ENCODE data around the gene GARIN1A. TPM values are rescaled to one million over a fixed set of nuclear protein-coding genes. Genes with fewer than 3 reads are reported as not detected.

GARIN1A gene
- total RNA-seq, 1 experiment from 2014 or later: not detected

DNA sequence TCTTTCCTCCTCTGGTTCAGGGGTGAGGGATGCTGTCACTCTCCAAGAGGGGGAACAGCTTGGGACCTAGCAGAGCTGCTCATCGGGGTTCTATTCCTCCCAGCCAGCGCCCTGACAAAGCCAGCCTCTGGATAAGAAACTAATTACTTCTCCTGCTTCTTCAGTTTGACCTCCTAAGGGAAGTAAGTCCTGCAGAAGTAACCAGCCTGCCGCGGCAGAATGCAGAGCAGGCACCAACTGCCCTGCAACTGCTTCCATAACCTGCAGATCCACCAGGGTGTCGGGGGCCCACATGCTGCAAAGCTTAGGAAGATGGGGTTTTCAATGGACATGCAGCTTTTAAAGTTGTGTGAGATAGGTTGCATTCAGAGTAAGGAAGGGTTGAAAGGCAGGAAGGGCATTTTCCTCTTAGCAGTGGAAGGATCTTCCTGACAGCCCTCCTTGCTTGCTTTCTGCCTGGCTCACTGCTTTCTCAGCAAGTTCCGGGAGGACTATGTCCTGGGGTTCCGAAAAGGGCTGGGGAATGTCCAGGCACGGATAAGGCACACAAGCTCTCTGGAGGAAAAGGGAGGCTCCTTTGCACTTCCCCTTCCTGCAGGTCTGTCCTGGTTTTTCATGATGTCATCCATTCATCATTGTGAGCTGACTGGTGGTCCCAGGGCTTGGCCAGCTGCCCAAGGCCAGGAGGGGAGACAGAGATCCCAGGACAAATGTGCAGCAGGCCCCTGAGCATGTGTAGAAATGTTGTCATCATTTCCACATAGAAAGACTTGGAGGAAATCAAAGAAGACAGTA lies 42.8 kb downstream of the GARIN1A start:
- no peak for DNase-seq (ENCODE audit: low spot score)

- DNase-seq (ENCODE audit: low spot score): no peak
Measured at GRCh38 chr7:128718967-128719642, 47.0 kb downstream of the GARIN1A start.

DNA sequence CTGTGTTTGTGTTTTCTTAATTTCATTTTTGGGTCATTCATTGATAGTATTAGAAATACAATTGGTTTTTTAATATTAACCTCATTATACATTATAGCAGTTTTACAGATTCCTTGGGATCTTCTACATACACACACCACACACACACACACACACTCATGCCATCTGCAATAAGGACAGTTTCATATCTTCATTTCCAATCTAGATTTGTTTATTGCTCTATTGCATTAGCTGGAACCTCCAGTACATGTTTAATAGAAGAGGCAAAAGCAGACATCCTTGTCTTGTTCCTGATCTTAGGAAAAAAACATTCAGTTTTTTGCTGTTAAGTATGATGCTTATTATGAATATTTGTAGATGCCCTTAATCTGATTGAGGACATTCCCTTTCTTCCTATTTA lies 49.3 kb downstream of the GARIN1A start:
- no peak for DNase-seq (ENCODE audit: low spot score)

Other genes starting within 250 kb of the GARIN1A start
- gene HILPDA, start 216.4 kb upstream of the GARIN1A start, total RNA-seq (2014; rRNA removed; shearing (Covaris generic)): 9.3 and 18.2 TPM in 2 replicates
- 37.6 and 46.4 TPM in 2 replicates for gene METTL2B, start 195.5 kb upstream of the GARIN1A start, total RNA-seq (2014; rRNA removed; shearing (Covaris generic))
- 420 and 457 TPM in 2 replicates for gene CALU, start 67.1 kb downstream of the GARIN1A start, total RNA-seq (2014; rRNA removed; shearing (Covaris generic))
- gene OPN1SW, start 103.5 kb downstream of the GARIN1A start, total RNA-seq (2014; rRNA removed; shearing (Covaris generic)): not detected in 2 replicates
- gene CCDC136, start 119.7 kb downstream of the GARIN1A start, total RNA-seq (2014; rRNA removed; shearing (Covaris generic)): 5.3 and 7.0 TPM in 2 replicates
- 23.1 and 33.3 TPM in 2 replicates for gene FLNC, start 158.1 kb downstream of the GARIN1A start, total RNA-seq (2014; rRNA removed; shearing (Covaris generic))
- 157 and 171 TPM in 2 replicates for gene ATP6V1F, start 190.6 kb downstream of the GARIN1A start, total RNA-seq (2014; rRNA removed; shearing (Covaris generic))
- 0.21 and 0.26 TPM in 2 replicates for gene KCP, start 238.4 kb downstream of the GARIN1A start, total RNA-seq (2014; rRNA removed; shearing (Covaris generic))

Data from A172 (cell line).